GM10266 (cell line): ENCODE measurements around the gene SLC5A11.
"Not testable (repeated sequence)": the region's sequence is repeated elsewhere in the genome, so short reads cannot be mapped to it uniquely, and the experiment has no call there.

ENCODE experiments used
- DNase-seq: peaks from one replicate; pipeline ENCODE4 v3.0.0; 2012; ENCODE audit errors: extremely low spot score
- CTCF ChIP-seq: IDR thresholded peaks from 2 replicates; pipeline ENCODE4 v1.5.1; 2012; ENCODE audit warnings: mild to moderate bottlenecking, low read depth; ENCODE audit not compliant: control insufficient read depth, insufficient read depth; ENCODE audit errors: missing control alignments

The SLC5A11 gene

DNA sequence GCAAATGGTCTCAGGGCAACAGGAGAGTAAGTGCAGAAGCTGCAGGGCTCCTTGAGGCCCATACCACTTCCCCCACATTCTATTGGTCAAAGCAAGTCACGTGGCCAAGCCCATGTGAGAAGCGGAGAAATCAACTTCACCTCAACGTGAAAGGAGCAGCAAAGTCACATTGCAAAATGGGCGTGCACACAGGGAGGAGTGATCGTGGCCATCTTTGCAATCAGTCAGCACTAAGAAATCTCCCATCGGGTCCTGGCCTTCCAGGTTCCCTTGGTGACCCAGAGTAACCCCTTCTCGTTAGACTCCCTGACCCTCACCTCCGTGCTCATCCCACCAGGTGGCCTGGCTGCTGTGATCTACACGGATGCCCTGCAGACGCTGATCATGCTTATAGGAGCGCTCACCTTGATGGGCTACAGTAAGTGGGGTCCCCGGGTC lies 38.0 kb downstream of the SLC5A11 start:
- TF ChIP-seq CTCF, result no peak
- no peak for DNase-seq

- no peak for TF ChIP-seq CTCF
- no peak for DNase-seq
These were observed 41.7 kb downstream of the SLC5A11 start for GRCh38 chr16:24887472-24887871.

GRCh38 chr16:24890746-24891145 lies 45.0 kb downstream of the SLC5A11 start:
- DNase-seq, result no peak

DNA sequence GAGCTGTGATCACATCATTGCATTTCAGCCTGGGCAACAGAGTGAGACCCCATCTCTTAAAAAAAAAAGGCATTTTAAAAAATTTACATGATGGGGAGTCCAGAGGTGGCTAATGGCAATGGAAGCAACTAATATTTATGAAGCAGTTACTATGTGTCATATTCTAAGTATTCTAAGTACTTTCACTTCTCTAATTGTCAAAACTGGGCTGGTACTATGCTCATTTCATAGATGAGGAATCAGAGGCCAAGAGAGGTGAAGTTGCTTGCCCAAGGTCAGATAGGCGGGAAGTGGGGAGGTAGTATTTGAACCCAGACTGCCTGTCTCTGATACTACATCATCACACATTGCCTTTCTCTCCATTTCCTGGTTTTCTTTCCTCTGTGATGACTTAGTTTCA lies 50.7 kb downstream of the SLC5A11 start:
- no peak for TF ChIP-seq CTCF
- no peak for DNase-seq

More at GRCh38 chr16:24890746-24891145, 45.0 kb downstream of the SLC5A11 start:
- TF ChIP-seq CTCF, result no peak

DNA sequence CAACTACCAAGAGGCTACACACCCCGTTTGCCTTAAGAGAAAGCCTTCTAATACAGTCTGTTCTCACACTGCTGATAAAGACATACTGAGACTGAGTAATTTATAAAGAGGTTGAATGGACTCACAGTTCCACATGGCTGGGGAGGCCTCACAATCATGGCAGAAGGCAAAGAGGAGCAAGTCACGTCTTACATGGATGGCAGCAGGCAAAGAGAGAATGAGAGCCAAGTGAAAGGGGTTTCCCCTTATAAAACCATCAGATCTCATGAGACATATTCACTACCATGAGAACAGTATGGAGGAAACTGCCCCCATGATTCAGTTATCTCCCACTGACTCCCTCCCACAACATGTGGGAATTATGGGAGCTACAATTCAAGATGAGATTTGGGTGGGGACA lies 51.8 kb downstream of the SLC5A11 start:
- not testable (repeated sequence) for DNase-seq

DNA sequence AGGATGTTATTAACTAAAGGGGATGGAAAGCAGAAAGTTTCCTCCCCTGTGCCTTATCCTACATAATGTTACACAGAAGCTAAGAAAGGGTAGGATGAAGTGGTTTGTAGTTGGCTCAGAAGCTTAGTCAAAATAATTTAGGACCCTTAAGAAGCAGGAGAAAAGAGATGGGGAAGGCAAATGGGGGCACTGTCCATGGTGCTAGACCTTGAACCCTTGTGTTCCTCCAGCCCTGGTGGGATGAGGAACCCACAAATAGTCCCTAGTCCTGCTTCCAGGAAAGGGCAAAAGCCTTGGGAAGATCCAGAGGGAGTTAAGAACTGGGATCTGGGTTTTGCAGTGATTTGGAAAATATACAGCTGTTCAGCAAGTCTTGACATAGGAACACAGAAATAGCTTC lies 54.5 kb downstream of the SLC5A11 start:
- TF ChIP-seq CTCF, result no peak
- no peak for DNase-seq

DNA sequence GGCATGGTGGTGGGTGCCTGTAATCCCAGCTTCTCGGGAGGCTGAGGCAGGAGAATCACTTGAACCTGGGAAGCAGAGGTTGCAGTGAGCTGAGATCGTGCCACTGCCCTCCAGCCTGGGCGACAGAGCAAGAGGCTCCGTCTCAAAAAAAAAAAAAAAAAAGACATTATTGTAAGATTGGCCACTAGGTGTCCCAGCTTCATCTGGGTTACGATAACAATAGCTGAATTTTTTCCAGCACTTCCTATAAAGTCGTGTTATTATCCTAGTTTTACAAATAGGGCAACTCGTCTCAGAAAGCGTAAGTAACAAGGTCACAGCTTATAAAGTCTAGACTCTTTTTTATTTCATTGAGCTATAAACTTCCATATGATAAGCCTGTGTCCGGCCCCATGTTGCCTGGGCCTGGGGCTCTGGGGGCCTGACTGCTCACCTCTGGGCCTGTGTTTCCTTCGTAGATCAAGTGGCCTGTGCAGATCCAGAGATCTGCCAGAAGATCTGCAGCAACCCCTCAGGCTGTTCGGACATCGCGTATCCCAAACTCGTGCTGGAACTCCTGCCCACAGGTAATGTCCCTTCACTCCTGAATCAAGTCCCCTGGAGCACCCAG lies 60.5 kb downstream of the SLC5A11 start:
- no peak for DNase-seq
- peak; percentile 33 for TF ChIP-seq CTCF

- no peak for DNase-seq
- TF ChIP-seq CTCF, result no peak
These were observed 61.1 kb downstream of the SLC5A11 start for GRCh38 chr16:24906901-24907300.
